SU-DHL-6 (cell line): ENCODE results near the gene GABBR1.

Experiments used
- EZH2phosphoT487 ChIP-seq: fragments of 200-600 bp; sonication (generic), shearing (Covaris generic); conservative IDR thresholded peaks from 2 replicates; pipeline ENCODE4 v1.6.1; 2018; ENCODE audit warnings: mild to moderate bottlenecking, antibody characterized with exemption, low read length, moderate library complexity, mixed read lengths
- TF ChIP-seq, protein P1 (sequence below): fragments of 200-600 bp; sonication (generic); IDR thresholded peaks from one replicate; pipeline ENCODE4 v1.5.1; 2017; ENCODE audit warnings: antibody characterized with exemption, mild to moderate bottlenecking, low read length, moderate library complexity; ENCODE audit not compliant: insufficient read depth, poor library complexity, severe bottlenecking

DNA sequence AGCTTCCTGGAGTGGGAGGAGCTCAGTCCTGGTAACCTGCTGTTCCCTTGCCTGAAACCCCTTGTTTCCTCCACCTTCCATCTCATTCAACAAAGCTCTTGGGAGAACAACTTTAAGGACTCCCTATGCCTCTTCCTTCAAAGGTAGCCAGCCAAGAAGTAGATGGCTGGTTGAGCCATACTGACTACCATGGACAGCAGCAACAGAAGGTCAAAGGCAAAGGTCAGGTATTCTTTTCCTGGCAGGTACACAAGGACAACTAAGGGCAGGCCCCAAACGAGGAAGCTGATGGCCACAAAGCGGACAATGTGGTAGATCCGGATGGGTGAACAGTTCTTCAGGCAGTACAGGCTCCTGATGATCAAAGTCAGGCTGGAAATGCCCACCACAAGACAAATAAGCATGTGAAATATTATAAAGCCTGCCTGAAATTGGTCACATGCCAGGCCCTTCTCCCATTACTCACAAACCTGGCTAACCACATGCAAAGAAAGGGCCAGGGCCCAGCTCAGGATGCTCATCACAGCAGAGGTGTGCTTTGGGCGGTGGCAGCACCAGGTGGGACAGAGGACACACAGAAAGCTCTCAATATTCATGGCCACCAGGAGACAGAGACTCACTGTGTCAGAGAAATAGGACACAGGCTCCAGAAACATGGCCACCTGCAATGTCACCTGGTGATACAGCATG is 95.1 kb downstream of the GABBR1 start:
- TF ChIP-seq, protein P1, sequence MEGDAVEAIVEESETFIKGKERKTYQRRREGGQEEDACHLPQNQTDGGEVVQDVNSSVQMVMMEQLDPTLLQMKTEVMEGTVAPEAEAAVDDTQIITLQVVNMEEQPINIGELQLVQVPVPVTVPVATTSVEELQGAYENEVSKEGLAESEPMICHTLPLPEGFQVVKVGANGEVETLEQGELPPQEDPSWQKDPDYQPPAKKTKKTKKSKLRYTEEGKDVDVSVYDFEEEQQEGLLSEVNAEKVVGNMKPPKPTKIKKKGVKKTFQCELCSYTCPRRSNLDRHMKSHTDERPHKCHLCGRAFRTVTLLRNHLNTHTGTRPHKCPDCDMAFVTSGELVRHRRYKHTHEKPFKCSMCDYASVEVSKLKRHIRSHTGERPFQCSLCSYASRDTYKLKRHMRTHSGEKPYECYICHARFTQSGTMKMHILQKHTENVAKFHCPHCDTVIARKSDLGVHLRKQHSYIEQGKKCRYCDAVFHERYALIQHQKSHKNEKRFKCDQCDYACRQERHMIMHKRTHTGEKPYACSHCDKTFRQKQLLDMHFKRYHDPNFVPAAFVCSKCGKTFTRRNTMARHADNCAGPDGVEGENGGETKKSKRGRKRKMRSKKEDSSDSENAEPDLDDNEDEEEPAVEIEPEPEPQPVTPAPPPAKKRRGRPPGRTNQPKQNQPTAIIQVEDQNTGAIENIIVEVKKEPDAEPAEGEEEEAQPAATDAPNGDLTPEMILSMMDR = no peak
- no peak for TF ChIP-seq EZH2phosphoT487
